BJ (cell line): ENCODE results near the gene PHKG2. TPM values are rescaled to one million over a fixed set of nuclear protein-coding genes. Genes with fewer than 3 reads are reported as not detected.
A peak's percentile ranks its signal among the peaks of the same experiment; 100 is the strongest.

Experiments
- CTCF ChIA-PET: fragments of 350-600 bp; formaldehyde crosslinking; extraction: SDS; loops from one replicate; lab custom pipeline; 2021; ENCODE audit warnings: antibody characterized with exemption, inconsistent platforms; lab: Yijun Ruan, JAX
- POLR2A ChIA-PET: fragments of 300-600 bp; sonication (Branson Sonifier 250); formaldehyde crosslinking; extraction: SDS; loops from one replicate; lab custom pipeline; 2021; ENCODE audit warnings: antibody characterized with exemption; lab: Charles Lee
- DNase-seq: peaks from one replicate; pipeline ENCODE4 v3.0.0-alpha.2; 2011; ENCODE audit warnings: low read depth
- H3K27me3 ChIP-seq: 2 replicates; pipeline ENCODE4 v1.6.0; 2011; ENCODE audit warnings: low read length; ENCODE audit not compliant: control insufficient read depth, insufficient read depth
- H3K36me3 ChIP-seq: 2 replicates; pipeline ENCODE4 v1.5.1; 2011; ENCODE audit warnings: low read length; ENCODE audit not compliant: control insufficient read depth, insufficient read depth
- H3K4me3 ChIP-seq: 2 replicates; pipeline ENCODE4 v1.5.1; 2011; ENCODE audit warnings: low read depth, mild to moderate bottlenecking, control low read depth, low read length
- polyA plus RNA-seq: library from polyadenylated mRNA; depleted of rRNA; stranded (reverse); fragments of >200 nt; gene quantifications from 2 replicates; pipeline ENCODE4 v1.2.3, GENCODE V29; 2011
- TF ChIP-seq, protein P1 (sequence below): IDR thresholded peaks from 2 replicates; pipeline ENCODE4 v1.5.1; 2011; ENCODE audit warnings: low read depth, mild to moderate bottlenecking, control low read depth, inconsistent platforms, low read length, moderate library complexity; ENCODE audit not compliant: insufficient read depth

Gene PHKG2
- polyA plus RNA-seq, 1 experiment, result 32.4 TPM

DNA sequence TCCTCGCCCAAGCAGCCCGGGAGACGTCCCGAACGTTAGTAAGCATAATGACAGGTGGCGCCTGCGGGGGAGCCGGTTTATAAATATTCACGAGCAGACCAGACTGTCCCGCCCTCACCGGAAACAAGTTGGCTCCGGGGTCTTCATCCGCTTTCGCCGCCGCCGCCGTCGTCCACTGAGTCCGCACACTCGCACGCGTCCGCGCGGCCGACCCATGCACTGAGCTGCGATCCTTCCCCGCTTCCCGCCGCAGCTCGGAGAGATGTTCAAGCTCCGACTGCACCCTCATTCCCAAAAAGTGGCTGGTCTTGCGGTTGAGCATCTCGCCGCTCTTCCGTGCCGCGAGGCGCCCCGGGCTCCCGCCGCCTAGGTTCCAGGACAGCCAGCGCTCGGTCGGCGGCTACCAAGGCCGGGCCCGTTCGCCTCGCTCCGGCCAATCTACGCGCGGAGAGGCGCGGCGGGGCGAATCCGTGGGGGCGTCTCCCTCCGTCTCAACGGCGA, 13.3 kb downstream of the PHKG2 start:
- DNase-seq, result no peak
- Histone ChIP-seq H3K27me3 (no peaks in the 10 kb centered on the region), H3K36me3 (peaks cover 33% of the 10 kb centered on the region), H3K4me3 (peak overlapping the region; percentile 74)
- ChIA-PET POLR2A (no interaction called here), CTCF (no interaction called here)
- TF ChIP-seq, protein P1, sequence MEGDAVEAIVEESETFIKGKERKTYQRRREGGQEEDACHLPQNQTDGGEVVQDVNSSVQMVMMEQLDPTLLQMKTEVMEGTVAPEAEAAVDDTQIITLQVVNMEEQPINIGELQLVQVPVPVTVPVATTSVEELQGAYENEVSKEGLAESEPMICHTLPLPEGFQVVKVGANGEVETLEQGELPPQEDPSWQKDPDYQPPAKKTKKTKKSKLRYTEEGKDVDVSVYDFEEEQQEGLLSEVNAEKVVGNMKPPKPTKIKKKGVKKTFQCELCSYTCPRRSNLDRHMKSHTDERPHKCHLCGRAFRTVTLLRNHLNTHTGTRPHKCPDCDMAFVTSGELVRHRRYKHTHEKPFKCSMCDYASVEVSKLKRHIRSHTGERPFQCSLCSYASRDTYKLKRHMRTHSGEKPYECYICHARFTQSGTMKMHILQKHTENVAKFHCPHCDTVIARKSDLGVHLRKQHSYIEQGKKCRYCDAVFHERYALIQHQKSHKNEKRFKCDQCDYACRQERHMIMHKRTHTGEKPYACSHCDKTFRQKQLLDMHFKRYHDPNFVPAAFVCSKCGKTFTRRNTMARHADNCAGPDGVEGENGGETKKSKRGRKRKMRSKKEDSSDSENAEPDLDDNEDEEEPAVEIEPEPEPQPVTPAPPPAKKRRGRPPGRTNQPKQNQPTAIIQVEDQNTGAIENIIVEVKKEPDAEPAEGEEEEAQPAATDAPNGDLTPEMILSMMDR, result no peak

- ChIA-PET CTCF (interaction anchor here (0.9 to 1.6 kb wide), 2 partner anchors 17 to 179 kb away, joined by 3 to 5 read pairs; no protein-coding TSS in a partner anchor), POLR2A (no interaction called here)
- TF ChIP-seq, protein P1, result 0 out of 2 replicates have a peak, but pooled peaks have one; percentile 18
- Histone ChIP-seq H3K27me3 (no peaks in the 10 kb centered on the region), H3K36me3 (peaks cover 33% of the 10 kb centered on the region), H3K4me3 (peak within 1 kb of the TSS; percentile 74)
- peak; percentile 93 for DNase-seq
These were observed 14.0 kb downstream of the PHKG2 start, which contains the start of the genes CFAP119 and RNF40 for GRCh38 chr16:30761928-30762902. Gene CFAP119, minus strand, starts transcription at chr16:30762062. Its CDS starts 314 bp downstream, at chr16:30761748. Gene RNF40, plus strand, starts transcription at chr16:30762322. Its CDS starts 224 bp downstream, at chr16:30762546.

- ChIA-PET POLR2A (no interaction called here), CTCF (interaction anchor here (0.9 to 1.6 kb wide), 2 partner anchors 16 to 178 kb away, joined by 3 to 5 read pairs; no protein-coding TSS in a partner anchor)
- TF ChIP-seq, protein P1, result no peak
- DNase-seq, result no peak
- Histone ChIP-seq H3K27me3 (no peaks in the 10 kb centered on the region), H3K36me3 (peaks cover 35% of the 10 kb centered on the region), H3K4me3 (peak overlapping the region; percentile 74)
These were observed 14.9 kb downstream of the PHKG2 start for GRCh38 chr16:30762991-30763725.

DNA sequence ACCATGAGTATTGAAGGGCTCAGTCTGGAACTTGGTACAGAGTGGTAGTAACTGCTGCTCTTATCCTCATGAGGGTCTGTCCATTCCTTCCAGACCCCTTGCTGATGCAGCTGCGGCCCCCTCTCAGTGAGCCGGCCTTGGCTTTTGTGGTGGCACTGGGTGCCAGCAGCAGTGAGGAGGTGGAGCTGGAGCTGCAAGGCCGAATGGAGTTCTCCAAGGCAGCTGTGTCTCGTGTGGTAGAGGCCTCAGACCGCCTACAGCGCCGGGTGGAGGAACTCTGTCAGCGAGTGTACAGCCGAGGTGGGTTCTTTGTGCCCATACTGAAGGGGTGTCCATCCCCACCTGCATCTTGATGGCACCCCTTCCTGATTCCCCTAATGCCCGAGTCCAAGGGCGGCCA, 15.9 kb downstream of the PHKG2 start:
- TF ChIP-seq, protein P1, result no peak
- H3K36me3 ChIP-seq, result peaks cover 45% of the 10 kb centered on the region
- no peak overlapping the region for H3K4me3 ChIP-seq
- no peak for DNase-seq
- no peaks in the 10 kb centered on the region for H3K27me3 ChIP-seq
- ChIA-PET CTCF (interaction anchor here (1.6 kb wide), 1 partner anchor 177 kb away, joined by 5 read pairs; no protein-coding TSS in a partner anchor), POLR2A (no interaction called here)
